ENCODE results near the gene TSBP1.

GRCh38 chr6:32290886-32291450, 80.7 kb downstream of the TSBP1 start:
- TF ChIP-seq POLR2A (conservative IDR thresholded peaks at IDR 0.05) (no peak), CEBPB (tag; IDR thresholded peaks at IDR 0.05) (no peak), ATF7 (IDR thresholded peaks at IDR 0.05) (no peak), E2F8 (IDR thresholded peaks at IDR 0.05; ENCODE audit: low read depth, partially characterized antibody) (no peak), CBX2 (IDR thresholded peaks at IDR 0.05; ENCODE audit: insufficient read depth, low read length, poor library complexity, severe bottlenecking) (no peak), FOSL1 (tag; conservative IDR thresholded peaks at IDR 0.05) (no peak), ZNF592 (IDR thresholded peaks at IDR 0.05) (no peak), SETDB1 (IDR thresholded peaks at IDR 0.05; ENCODE audit: low read length) (no peak), ZBTB26 (CRISPR knock-in tag; IDR thresholded peaks at IDR 0.05) (no peak), ILK (tag; IDR thresholded peaks at IDR 0.05; ENCODE audit: borderline replicate concordance, low read depth) (no peak), CTCF (IDR thresholded peaks at IDR 0.05 in 2 of 3, conservative IDR thresholded peaks at IDR 0.05 in 1 of 3; ENCODE audit: insufficient read depth in 2 of 3, low read depth in 1 of 3, low read length in 3 of 3) (no peak), ZFX (CRISPR knock-in tag; IDR thresholded peaks at IDR 0.05) (no peak), ZNF277 (CRISPR knock-in tag; IDR thresholded peaks at IDR 0.05; ENCODE audit: borderline replicate concordance) (no peak), ATF2 (CRISPR knock-in tag; IDR thresholded peaks at IDR 0.05) (no peak)

All from K562 (cell line).